ENCODE data around the gene CHRNG. TPM values are rescaled to one million over a fixed set of nuclear protein-coding genes. Genes with fewer than 3 reads are reported as not detected.

The CHRNG gene
- total RNA-seq, 2 experiments from 2014 or later, result not detected

DNA sequence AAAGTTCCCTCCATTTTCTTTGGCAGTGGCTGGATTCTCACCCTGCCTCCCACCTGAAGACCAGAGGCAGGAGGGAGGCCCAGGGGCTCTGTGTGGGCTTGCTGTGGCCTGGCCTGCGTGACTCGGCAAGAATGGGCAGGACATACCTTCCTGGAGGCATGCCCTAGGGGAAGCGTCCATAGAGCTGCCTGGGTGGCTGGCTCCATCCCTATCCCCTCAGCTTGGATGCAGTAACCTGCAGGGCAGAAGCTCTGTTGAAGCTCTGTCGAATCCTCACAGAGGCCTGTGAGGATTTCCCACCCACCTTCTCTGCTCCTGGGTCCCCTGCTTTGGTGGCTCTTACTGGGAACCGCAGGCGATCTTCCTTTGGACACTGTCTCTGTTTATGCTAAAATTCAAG lies 20.6 kb upstream of the CHRNG start:
- DNase-seq (no peak), ATAC-seq (ENCODE audit: low read depth) (no peak)
- no peak overlapping the region for H3K4me3 Mint-ChIP-seq
- H3K9me3 Mint-ChIP-seq, result no peaks in the 10 kb centered on the region
- H3K36me3 Mint-ChIP-seq, result no peaks in the 10 kb centered on the region
- no peak overlapping the region for H3K27ac Mint-ChIP-seq
- POLR2A ChIA-PET, result no interaction called here
- peaks cover 25% of the 10 kb centered on the region for H3K27me3 Mint-ChIP-seq
- peaks cover 2% of the 10 kb centered on the region for H3K4me1 Mint-ChIP-seq

- Mint-ChIP-seq H3K36me3 (no peaks in the 10 kb centered on the region), H3K27me3 (peaks cover 31% of the 10 kb centered on the region), H3K27ac (no peak within 1 kb of the TSS), H3K4me1 (peaks cover 4% of the 10 kb centered on the region), H3K9me3 (no peaks in the 10 kb centered on the region), H3K4me3 (no peak within 1 kb of the TSS)
- POLR2A ChIA-PET, result no interaction called here
- no peak for DNase-seq
- no peak for ATAC-seq (ENCODE audit: low read depth)
These were observed 19.7 kb upstream of the CHRNG start, which contains the start of gene PRSS56 for GRCh38 chr2:232519581-232520438. Gene PRSS56, plus strand, starts transcription at chr2:232520388. Its CDS starts 211 bp downstream, at chr2:232520599.

GRCh38 chr2:232520489-232520888 lies 19.0 kb upstream of the CHRNG start:
- peaks cover 32% of the 10 kb centered on the region for H3K27me3 Mint-ChIP-seq
- H3K27ac Mint-ChIP-seq, result no peak overlapping the region
- peaks cover 4% of the 10 kb centered on the region for H3K4me1 Mint-ChIP-seq
- no peaks in the 10 kb centered on the region for H3K36me3 Mint-ChIP-seq
- POLR2A ChIA-PET, result no interaction called here
- H3K9me3 Mint-ChIP-seq, result no peaks in the 10 kb centered on the region
- ATAC-seq (ENCODE audit: low read depth) (no peak), DNase-seq (no peak)
- H3K4me3 Mint-ChIP-seq, result no peak overlapping the region

GRCh38 chr2:232521098-232521497 lies 18.4 kb upstream of the CHRNG start:
- no peak for ATAC-seq (ENCODE audit: low read depth)
- H3K27ac Mint-ChIP-seq, result no peak overlapping the region
- H3K4me3 Mint-ChIP-seq, result no peak overlapping the region
- DNase-seq, result no peak
- no peaks in the 10 kb centered on the region for H3K9me3 Mint-ChIP-seq
- POLR2A ChIA-PET, result no interaction called here
- H3K4me1 Mint-ChIP-seq, result peaks cover 4% of the 10 kb centered on the region
- peaks cover 31% of the 10 kb centered on the region for H3K27me3 Mint-ChIP-seq
- no peaks in the 10 kb centered on the region for H3K36me3 Mint-ChIP-seq

- no peaks in the 10 kb centered on the region for H3K9me3 Mint-ChIP-seq
- H3K4me3 Mint-ChIP-seq, result no peak overlapping the region
- peaks cover 28% of the 10 kb centered on the region for H3K27me3 Mint-ChIP-seq
- no peak overlapping the region for H3K27ac Mint-ChIP-seq
- POLR2A ChIA-PET, result interaction anchor here (0.6 kb wide), 1 partner anchor 49 kb away, joined by 3 read pairs; no protein-coding TSS in a partner anchor
- ATAC-seq (ENCODE audit: low read depth) (peak; percentile 67), DNase-seq (peak; percentile 86)
- H3K36me3 Mint-ChIP-seq, result no peaks in the 10 kb centered on the region
- H3K4me1 Mint-ChIP-seq, result peaks cover 4% of the 10 kb centered on the region
These were observed 17.4 kb upstream of the CHRNG start for GRCh38 chr2:232521959-232522622.

DNA sequence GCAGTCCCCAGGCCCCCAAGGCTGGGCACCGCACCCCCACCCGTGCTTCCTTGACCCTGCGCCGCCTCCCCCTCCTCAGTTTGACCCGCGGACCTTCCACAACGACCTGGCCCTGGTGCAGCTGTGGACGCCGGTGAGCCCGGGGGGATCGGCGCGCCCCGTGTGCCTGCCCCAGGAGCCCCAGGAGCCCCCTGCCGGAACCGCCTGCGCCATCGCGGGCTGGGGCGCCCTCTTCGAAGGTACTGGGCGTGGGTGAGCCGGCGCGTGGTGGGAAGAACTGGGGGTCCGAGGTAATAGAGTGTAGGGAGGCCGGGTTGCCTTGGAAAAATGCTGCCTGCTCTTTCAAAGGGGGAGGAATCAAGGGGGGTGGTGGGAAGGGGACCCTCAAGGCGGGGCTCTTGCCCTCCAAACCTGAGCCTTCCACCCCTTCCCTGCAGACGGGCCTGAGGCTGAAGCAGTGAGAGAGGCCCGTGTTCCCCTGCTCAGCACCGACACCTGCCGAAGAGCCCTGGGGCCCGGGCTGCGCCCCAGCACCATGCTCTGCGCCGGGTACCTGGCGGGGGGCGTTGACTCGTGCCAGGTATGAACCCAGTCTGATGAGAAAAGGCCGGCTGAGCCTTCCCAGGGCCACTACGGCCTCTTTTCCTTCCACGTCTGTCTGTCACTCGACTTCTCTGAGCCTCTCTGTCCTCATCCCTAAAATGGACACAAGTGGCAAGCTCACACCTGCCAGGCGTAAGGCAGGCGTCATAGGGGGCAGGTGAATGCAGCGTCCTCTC lies 16.7 kb upstream of the CHRNG start:
- DNase-seq (no peak), ATAC-seq (ENCODE audit: low read depth) (no peak)
- H3K36me3 Mint-ChIP-seq, result no peaks in the 10 kb centered on the region
- H3K4me1 Mint-ChIP-seq, result peaks cover 4% of the 10 kb centered on the region
- POLR2A ChIA-PET, result interaction anchor here (0.6 kb wide), 1 partner anchor 48 kb away, joined by 3 read pairs; no protein-coding TSS in a partner anchor
- no peaks in the 10 kb centered on the region for H3K9me3 Mint-ChIP-seq
- H3K27me3 Mint-ChIP-seq, result peaks cover 28% of the 10 kb centered on the region
- H3K4me3 Mint-ChIP-seq, result no peak overlapping the region
- no peak overlapping the region for H3K27ac Mint-ChIP-seq

GRCh38 chr2:232523402-232523681 lies 16.1 kb upstream of the CHRNG start:
- no peak overlapping the region for H3K4me3 Mint-ChIP-seq
- peaks cover 28% of the 10 kb centered on the region for H3K27me3 Mint-ChIP-seq
- POLR2A ChIA-PET, result no interaction called here
- DNase-seq (no peak), ATAC-seq (ENCODE audit: low read depth) (no peak)
- H3K9me3 Mint-ChIP-seq, result no peaks in the 10 kb centered on the region
- H3K4me1 Mint-ChIP-seq, result peaks cover 4% of the 10 kb centered on the region
- H3K27ac Mint-ChIP-seq, result no peak overlapping the region
- no peaks in the 10 kb centered on the region for H3K36me3 Mint-ChIP-seq

GRCh38 chr2:232523682-232524597 lies 15.6 kb upstream of the CHRNG start:
- Mint-ChIP-seq H3K27me3 (peaks cover 32% of the 10 kb centered on the region), H3K27ac (no peak overlapping the region), H3K9me3 (no peaks in the 10 kb centered on the region), H3K4me3 (no peak overlapping the region), H3K4me1 (peaks cover 8% of the 10 kb centered on the region), H3K36me3 (no peaks in the 10 kb centered on the region)
- POLR2A ChIA-PET, result no interaction called here
- ATAC-seq (ENCODE audit: low read depth) (peak; percentile 28), DNase-seq (peak; percentile 55)

DNA sequence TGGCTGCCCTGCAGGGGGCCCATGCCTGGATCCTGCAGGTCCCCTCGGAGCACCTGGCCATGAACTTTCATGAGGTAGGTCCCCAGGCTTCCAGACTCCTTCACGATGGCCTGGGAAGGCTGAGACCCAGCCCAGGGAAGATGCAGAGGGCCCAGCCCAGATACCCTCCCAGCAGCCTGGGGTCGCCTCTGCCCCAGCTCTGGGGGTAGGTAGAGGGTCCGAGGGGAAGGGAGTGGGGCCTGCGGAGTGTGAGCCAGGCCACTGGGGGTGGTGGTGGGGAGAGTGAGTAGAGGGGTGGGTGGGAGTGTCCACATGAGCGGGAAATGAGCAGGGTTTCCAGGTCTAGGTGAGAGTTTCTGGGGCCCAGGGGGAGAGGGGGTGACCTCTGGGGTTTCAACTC lies 14.7 kb upstream of the CHRNG start:
- DNase-seq (no peak), ATAC-seq (ENCODE audit: low read depth) (no peak)
- H3K4me3 Mint-ChIP-seq, result no peak overlapping the region
- no peaks in the 10 kb centered on the region for H3K9me3 Mint-ChIP-seq
- no peaks in the 10 kb centered on the region for H3K36me3 Mint-ChIP-seq
- H3K27ac Mint-ChIP-seq, result no peak overlapping the region
- POLR2A ChIA-PET, result no interaction called here
- peaks cover 32% of the 10 kb centered on the region for H3K27me3 Mint-ChIP-seq
- H3K4me1 Mint-ChIP-seq, result peaks cover 12% of the 10 kb centered on the region

- no peak for ATAC-seq (ENCODE audit: low read depth)
- Mint-ChIP-seq H3K4me1 (peaks cover 12% of the 10 kb centered on the region), H3K27ac (no peak overlapping the region), H3K36me3 (no peaks in the 10 kb centered on the region), H3K27me3 (peaks cover 32% of the 10 kb centered on the region), H3K4me3 (no peak overlapping the region), H3K9me3 (no peaks in the 10 kb centered on the region)
- DNase-seq, result no peak
- POLR2A ChIA-PET, result no interaction called here
These were observed 14.3 kb upstream of the CHRNG start for GRCh38 chr2:232525199-232525598.

DNA sequence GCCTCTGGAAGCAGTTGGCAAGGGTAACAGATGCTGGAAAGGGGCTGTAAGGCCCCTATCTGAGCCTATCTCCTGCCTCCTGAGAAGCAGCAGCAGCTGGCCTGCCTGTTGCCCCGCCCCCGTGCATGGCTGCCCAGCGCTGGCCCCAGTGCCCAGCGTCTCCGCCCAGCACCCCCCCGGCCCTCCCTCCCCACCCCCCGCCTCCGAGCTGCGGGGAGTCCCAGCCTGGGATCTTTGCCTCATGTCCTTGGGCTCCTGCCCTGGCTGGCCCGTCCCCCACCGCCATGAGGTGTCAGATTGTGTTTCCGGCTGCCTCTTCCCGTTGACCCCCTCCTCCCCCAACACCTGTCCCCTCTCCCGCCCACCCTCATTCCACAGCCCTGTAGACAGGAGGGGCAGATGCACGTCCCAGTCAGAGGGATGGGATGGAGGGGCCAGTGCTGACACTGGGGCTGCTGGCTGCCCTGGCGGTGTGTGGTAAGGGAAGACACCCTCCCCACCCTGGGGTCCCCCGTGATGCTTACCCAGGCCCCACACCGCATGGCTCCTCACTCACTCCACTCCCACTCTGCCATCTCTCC lies 13.6 kb upstream of the CHRNG start, which contains the start of gene CHRND:
CHRND (plus strand) TSS at position 370 of the 581 bp plus-strand sequence; CDS start at position 426, 56 bp downstream.
- Mint-ChIP-seq H3K36me3 (no peaks in the 10 kb centered on the region), H3K27ac (no peak within 1 kb of the TSS), H3K27me3 (peaks cover 25% of the 10 kb centered on the region), H3K4me1 (peaks cover 12% of the 10 kb centered on the region), H3K4me3 (no peak within 1 kb of the TSS), H3K9me3 (no peaks in the 10 kb centered on the region)
- no peak for ATAC-seq (ENCODE audit: low read depth)
- no peak for DNase-seq
- POLR2A ChIA-PET, result no interaction called here

- H3K4me3 Mint-ChIP-seq, result no peak overlapping the region
- no peaks in the 10 kb centered on the region for H3K36me3 Mint-ChIP-seq
- ATAC-seq (ENCODE audit: low read depth), result no peak
- peaks cover 22% of the 10 kb centered on the region for H3K27me3 Mint-ChIP-seq
- DNase-seq, result no peak
- H3K27ac Mint-ChIP-seq, result no peak overlapping the region
- POLR2A ChIA-PET, result no interaction called here
- H3K4me1 Mint-ChIP-seq, result peaks cover 11% of the 10 kb centered on the region
- H3K9me3 Mint-ChIP-seq, result no peaks in the 10 kb centered on the region
These were observed 13.0 kb upstream of the CHRNG start for GRCh38 chr2:232526372-232526941.
